Stimulated activated CD8-positive, alpha-beta memory T cell treated with anti-CD3 and anti-CD28 coated beads, Interleukin-15, amount 100 ng/mL, for 1 hour (primary cell): Measurements from ENCODE around the gene PCSK9.

ENCODE experiments used
- DNase-seq: peaks from one replicate; pipeline ENCODE4 v3.0.0-alpha.2; 2020; ENCODE audit warnings: low read depth

Gene PCSK9

DNA sequence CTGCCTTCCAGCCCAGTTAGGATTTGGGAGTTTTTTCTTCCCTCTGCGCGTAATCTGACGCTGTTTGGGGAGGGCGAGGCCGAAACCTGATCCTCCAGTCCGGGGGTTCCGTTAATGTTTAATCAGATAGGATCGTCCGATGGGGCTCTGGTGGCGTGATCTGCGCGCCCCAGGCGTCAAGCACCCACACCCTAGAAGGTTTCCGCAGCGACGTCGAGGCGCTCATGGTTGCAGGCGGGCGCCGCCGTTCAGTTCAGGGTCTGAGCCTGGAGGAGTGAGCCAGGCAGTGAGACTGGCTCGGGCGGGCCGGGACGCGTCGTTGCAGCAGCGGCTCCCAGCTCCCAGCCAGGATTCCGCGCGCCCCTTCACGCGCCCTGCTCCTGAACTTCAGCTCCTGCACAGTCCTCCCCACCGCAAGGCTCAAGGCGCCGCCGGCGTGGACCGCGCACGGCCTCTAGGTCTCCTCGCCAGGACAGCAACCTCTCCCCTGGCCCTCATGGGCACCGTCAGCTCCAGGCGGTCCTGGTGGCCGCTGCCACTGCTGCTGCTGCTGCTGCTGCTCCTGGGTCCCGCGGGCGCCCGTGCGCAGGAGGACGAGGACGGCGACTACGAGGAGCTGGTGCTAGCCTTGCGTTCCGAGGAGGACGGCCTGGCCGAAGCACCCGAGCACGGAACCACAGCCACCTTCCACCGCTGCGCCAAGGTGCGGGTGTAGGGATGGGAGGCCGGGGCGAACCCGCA, at the start of gene PCSK9:
TSS of gene PCSK9 (plus strand) at position 207 of the 741 bp plus-strand sequence. CDS start at position 497, 290 bp downstream.
- no peak for DNase-seq

DNA sequence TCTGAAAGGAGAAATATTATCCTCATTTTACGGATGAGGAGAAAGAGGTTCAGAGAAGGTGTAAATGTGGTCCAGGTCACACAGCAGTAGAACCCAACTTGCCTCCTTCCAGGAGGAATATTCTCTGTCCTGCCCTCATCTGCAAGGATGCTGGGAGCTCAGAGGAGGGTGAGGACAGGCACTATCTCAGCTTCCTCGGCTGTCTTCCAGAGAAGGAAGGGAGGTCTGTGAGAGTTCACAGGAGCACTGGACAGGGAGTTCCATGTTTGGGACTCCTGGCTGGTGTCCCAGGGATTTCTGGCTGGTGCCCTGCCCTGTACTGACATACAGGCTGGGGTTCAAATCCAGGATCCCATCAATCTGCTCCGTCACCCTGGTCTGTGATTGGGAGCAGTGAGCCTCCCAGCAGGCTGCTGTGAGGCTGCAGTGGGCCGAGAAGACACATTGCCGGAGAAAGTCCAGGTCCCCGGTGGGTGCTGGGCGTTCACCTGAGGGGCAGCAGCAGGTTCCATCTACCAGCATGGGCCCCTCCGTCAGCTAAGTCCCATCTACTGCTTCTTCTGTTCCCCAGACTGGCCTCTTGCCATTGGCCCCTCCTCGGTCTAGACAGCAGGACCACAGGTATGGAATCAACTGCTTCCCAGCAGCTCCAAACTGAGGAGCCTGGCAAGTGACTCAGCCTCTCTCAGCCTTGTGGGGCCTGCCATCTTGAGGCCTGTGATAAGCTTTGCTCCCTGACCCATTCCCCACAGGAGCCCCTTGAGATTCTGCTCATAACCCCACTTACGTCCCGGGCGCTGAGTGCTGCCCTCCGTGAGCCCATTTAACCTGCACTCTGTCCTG, 49.2 kb upstream of the PCSK9 start:
- DNase-seq, result no peak

DNA sequence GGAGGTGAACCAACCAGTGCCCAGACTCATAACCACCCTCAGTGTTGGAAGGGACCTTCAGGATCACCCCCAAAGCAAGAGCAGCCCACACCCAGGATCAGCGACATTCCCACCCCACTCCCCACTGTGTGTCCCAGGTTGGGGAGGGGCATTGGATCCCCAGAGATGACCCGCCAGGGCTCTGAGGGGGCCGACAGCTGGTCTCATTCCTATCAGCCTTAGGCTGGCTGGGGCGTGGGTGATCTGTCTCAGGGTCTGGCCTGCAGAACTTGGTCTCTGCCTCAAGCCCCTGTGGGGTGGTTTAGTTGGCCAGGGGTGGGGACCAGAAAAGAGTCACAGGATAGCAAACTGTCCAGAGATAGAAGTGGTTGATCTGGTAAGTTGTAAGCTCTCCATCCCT, 48.4 kb upstream of the PCSK9 start:
- no peak for DNase-seq

DNA sequence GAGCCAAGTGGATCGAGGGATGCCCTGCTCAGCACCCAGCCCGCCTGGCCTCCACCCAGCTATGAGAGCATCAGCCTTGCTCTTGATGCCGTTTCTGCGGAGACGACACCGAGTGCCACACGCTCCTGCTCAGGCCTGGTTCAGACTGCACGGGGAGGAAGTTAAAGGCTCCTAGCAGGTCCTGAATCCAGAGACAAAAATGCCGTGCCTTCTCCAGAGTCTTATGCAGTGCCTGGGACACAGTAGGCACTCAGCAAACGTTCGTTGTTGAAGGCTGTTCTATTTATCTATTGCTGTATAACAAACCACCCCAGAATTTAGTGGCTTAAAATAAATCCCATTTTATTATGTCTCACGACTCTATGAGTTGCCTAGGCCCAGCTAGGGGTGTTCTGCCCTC, 47.4 kb upstream of the PCSK9 start:
- DNase-seq, result no peak

DNA sequence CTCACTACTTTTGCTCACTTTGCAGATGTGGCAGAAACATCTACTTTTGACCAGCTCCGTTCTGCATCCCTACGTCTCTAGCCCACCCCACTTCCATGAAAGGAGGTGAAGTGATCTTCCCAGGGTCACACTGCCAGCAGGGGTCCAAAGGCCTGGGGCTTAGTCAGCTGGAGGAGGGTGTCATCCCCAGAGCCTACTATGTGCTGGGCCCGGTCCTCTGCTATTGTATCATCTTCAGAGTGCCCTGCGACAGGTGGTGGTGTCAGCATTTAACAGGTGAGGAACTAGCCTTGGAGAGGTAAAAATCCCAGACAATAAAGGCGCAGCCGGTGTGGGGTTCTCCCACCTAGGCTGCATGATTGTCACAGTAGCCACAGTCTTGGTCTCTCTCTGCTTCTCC, 46.2 kb upstream of the PCSK9 start:
- DNase-seq, result no peak

DNA sequence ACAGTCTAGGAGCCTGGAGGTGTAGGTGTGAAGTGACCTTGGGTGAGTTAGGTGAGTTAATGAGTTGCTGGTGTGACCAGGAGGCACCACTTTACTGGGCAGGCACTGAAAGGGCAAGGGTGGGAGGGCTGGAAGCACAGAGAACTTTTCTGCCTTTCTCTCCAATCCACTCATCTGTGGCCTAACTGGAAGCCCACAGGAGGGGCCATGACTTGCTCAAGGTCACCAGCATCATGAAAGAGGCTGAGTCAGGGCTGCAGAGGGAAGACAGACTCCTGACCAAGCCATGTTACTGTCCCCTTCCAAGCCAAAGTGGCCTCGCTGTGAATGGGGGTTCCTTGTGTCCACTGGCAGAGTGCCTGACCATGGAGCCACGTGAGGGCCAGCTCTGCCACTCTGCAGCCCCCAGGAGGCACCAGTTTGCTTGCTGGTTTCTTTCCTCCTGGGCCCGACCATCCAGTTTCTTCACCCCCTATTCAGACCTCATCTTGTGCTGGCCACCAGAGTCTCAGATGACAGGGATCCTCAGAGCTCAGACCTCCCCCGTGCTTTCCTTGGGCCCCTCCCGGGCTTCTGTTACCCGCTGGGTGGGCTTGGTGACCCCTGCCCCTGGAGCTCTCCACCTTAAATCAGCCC, 44.9 kb upstream of the PCSK9 start:
- no peak for DNase-seq

DNA sequence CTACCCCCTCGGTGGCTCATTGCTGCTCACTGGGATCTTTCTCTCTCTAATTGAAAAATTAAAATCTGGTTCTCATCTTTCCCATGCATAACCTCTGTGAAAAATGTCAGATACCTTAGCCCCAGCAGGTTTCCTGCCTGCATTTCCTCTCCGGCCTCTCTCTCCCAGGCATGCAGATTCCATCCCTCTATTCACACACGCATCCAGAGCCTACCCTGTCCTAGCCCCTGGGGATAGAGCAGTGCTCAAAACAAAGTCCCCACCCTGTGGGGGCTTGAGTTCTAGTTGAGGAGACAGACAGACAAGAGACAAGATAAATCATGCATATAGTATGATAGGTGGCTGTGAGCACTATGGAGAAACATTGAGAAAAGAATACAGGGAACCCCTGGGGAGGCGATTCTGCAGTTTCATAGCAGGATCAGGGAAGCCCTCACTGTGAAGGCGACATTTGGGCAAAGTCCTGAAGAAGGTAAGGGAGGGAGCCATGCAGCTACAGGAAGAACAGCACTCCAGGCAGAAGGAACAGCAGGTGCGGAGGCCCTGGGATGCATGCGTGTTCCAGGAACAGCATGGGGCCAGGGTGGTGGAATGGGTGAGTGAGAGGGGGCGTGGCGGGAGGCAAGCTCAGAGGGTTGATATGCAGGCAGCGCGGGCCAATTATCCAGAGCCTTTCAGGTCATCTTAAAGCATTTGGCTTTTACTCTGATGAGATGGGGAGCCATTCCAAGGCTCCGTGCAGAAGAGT, 44.2 kb upstream of the PCSK9 start:
- no peak for DNase-seq

DNA sequence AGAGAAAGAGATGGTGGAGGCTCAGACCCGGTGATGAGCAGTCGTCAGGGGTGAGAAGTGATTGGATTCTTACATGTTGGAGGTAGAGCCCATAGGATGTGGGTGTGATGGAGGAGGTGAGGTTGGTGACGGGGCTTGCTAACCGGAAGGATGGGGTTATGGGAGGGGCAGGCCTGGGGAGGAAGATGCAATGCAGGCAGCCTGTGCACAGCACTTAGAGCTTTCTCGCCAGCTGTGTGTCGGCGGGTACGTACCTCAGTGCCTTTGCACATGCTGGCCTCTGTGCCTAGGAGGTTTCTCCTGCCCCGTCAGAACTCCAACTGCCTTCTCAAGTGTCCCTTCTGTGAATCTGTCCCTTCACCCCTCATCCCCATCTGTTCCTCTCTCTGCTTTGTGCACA, 43.5 kb upstream of the PCSK9 start:
- no peak for DNase-seq

DNA sequence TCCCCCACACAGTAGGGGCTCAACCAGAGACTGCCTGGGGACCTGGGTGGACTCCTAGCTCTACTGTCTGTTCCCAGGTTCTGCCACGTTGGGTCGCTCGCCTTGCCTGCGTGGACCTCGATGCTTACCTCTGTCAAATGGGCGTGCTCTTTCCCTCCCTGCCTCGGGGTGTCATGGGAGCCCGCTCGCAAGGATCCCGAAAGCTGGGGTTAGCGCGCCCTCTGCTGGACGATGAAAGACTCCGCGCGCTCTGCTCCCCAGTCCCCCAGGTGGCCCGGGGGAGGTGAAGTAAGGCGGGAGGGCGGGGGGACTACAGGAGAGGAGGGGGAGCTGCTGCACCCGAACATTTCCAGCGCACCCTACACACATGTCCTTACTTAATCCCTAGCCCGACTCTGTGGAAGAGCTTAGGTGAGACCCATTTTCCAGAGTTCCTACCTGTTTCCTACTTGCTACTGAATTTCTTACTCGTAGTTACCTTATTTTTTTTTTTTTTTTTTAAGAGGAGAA, 42.9 kb upstream of the PCSK9 start:
- peak; percentile 58 for DNase-seq

DNA sequence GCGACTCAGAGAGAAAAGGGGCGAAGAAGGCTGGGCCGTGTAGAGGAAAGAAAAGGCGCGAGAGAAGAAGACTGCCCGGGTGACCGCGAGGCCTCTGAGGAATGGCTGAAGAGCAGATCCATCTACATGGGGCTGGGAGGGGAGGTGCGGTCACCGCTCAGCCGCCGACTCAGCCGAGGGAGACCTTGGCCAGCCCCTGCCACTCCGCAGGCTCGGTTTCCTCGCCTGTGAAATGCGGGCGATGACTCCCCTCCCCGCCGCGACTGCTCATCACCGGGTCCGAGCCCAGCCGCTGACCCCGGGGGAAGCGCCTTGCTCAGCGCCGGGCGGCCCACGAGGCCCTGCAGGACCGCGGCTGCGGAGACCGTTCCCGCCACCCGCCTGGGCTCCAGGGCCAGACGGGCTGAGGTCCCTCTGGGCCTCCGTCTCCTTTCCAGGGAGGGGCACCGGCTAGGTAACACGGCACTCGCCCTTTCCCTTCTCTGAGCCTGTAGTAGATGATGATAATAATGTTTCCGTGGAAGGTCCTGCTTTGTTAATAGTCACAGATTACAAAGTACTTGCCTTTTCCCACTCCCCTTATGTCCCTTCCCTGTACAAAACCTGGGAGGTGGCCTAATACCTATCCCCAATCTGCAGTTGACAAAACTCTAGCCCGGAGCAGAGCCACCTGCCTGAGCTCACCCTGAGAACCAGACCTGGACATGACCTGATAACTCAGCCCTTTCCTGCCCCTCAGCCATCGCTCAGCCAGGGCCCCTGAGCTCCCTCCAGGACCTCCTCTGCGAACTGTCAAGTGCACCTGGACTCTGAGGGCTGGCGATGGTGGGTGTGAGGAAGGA, 42.3 kb upstream of the PCSK9 start:
- no peak for DNase-seq

DNA sequence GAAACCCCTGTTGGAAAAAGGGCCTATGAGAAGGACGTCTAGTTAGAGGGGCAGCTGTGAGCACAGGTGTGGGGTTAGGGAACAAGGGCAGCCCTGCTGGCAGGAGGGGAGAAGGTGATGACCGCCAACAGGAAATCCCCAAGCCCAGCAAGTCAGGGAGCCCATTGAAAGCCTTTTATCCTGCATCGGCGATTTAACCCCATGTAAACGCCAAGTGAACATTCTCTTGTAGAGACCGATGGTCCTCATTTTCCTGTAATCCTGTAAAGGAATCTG, 41.7 kb upstream of the PCSK9 start:
- DNase-seq, result no peak

DNA sequence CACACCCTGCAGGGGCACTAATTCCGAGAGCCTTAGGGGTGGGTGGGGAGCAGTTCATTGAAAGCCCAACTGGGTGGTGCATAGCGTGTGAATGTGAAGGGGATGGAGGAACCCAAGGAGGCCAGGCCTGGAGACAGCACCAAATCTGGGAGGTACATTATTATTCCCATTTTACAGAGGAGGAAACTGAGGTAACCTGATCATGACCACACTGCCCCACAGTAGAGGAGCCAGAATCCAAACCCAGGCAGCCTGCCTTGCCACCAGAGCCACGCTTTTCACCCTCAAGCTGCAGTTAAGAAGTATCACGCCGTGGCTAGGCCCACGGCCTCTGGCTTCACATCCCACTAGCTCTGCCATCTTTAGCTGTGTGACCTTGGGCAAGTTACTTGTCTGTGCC, 41.2 kb upstream of the PCSK9 start:
- DNase-seq, result no peak

DNA sequence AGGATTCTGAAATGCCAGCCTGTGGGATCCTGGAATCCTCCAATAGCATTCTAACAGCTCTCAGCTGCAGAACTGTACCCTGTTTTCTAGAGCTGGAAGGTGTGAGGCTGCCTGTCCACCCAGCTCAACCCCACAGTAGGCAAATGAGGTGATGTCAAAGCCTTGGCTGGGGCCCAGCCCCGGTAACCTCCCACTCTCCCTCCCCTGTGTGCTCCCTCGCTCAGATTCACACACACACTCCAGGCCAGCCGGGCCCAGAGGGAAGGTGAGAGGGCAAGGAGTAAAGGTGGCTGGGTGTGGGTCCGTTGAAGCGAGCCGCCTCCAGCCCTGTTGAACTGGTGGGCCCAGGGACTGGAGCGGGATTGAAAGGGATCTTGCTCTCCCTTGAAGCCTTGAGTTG, 40.7 kb upstream of the PCSK9 start, which contains the start of gene BSND:
TSS of gene BSND (plus strand) at position 257 of the 400 bp plus-strand sequence. CDS start 254 bp downstream, outside the sequence.
- DNase-seq, result no peak

DNA sequence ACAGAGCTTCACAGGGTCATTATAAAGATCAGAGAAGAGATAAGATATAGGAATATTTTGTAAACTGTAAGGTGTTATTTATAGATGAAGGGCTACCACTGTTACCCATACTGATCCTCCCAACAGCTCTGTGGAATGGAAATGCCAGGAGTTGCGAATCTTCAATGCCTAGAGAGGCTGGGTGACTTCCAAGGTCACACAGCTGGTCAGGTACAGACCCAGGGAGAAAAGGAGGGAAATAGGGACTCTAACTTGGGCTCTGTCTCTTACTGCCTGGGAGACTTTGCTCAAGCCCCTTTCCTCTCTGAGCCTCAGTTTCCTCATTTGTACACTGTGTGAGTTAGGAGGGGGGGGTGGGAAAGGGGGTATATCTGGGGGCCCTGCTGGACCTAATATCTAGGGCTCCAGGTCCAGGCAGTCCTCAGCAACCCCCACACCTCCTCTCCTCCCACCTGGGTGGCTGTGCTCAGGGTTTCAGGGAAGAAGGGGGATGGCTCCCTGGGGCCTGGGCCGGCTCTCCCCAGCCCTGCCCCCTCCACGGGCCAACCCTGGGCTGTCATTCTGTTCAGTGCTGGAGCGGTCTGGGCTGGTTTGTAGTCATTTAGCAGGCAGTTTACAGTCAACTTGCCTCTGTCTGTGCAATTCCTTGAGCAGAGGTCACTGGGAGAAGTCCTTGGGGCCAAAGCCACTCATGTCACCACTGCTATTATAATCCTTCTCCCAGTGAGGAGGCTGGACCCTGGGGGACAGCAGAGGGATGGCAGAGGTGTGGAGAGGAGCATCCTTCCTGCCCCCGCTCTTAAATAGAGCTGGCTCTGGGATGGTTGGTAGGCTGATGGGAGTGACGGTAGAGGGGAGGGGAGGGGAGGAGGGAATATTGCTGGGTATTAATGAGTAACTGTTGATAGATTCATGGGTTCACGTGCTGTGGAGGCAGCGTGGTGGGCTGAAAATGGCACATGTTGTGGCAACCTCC, 39.0 kb upstream of the PCSK9 start:
- DNase-seq, result no peak

DNA sequence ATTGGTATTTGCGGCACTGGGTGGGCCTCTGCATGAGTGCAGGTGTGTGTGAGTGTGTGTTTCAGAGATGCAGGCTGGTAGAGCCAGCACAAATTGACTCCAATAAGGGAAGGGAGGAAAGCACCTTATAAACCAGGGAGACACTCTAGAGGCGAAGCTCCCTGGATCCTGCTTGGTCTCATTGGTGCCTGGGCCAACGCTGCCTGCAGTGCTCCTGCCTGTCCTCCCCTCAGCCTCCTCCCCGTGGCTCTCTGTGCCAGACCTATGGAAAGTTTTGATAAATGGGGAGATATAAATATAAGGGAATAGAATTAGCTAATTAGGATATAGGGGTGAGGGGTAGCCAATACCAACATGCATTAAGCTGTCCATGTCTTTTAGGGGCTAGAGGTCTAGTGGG, 38.0 kb upstream of the PCSK9 start:
- no peak for DNase-seq

DNA sequence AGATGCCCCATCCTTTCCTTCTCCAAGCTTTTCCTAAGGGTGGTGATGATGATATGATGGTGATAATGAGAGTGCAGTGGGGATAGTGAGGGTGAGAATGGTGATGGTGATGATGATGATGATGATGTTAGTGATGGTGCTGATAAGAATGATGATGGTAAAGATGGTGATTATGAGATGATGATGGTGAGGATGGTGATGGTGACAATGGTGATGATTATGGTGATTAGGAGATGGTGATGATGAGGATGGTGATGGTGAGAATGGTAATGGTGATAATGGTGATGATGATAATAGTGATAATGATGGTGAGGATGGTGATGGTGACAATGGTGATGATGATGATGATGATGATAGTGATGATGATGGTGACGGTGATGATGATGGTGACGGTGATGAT, 36.7 kb upstream of the PCSK9 start:
- no peak for DNase-seq

DNA sequence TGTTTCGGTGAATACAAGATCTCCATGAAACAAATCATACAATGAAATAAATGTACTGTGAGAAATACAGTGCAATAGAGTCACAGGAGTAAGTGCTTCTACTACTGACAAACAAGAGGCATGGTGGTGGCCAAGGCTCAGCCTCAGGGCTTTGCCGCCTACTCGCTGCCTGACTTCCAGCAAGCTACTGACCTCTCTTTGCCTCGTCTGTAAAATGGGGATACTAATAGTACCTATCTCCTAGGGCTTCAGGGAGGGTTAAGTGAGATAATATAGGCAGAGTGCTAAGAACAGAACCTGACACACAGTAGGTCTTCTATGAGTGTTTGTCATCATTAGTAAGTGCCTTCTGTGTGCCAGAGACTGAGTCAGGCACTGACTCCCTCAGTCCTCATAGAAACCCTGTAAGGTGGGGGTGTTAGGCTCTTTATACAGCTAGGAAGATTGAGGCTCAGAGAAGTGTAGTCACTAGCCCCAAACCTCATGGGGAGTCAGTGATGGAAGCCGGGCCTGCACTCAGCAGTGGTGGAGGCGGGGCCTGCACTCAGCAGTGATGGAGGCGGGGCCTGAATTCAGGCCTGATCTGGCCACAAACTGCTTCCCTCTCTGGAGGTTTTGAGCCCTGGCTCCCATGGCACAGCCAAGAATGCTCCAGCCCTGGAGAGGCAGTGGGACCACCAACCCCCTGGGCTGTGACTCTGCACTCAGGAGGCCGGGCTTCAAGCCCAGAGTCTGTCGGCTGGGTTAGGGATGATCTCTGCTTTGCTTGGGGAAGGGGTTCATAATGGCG, 33.8 kb upstream of the PCSK9 start:
- no peak for DNase-seq

DNA sequence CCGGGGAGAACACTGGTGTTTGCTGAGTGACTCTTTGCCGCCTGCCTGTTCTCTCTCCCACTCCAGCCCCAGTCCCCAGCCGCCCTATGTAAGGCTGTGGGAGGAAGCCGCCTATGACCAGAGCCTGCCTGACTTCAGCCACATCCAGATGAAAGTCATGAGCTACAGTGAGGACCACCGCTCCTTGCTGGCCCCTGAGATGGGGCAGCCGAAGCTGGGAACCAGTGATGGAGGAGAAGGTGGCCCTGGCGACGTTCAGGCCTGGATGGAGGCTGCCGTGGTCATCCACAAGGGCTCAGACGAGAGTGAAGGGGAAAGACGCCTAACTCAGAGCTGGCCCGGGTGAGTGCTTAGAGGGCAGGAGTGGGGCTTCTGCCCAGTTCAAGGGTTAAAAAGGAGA, 32.4 kb upstream of the PCSK9 start:
- no peak for DNase-seq

DNA sequence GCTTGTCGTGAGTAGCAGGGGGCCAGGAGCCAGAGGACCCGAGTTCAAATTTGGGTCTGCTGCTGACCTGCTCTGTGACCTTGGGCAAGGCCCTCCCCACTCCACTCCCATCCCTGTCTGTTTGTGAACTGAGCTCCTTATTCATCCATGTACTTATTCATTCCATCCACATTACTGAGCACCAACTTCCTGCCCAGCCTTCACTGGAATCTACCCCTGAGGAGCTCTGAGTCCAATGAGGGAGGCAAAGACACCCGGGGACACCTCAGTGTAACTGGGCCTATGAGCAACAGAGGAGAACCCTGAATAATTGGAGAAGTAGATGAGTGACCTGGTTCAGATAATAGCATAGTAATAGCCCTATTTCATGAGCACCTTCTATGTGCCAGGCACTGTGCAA, 31.7 kb upstream of the PCSK9 start:
- no peak for DNase-seq
